HepG2 (cell line): ENCODE data around the gene UNC50. TPM values are rescaled to one million over a fixed set of nuclear protein-coding genes. Genes with fewer than 3 reads are reported as not detected.

ENCODE experiments used
- ATAC-seq: fragments of 200-7000 bp; cut with Tn5 transposase; 3 replicates; pipeline ENCODE4 v1.9.1; 2020; ENCODE audit warnings: mild to moderate bottlenecking, moderate library complexity
- BruUV-seq: library from RNA; stranded (reverse); fragments of 400-500 nt; replicated peaks from 2 replicates; lab custom pipeline; 2021; lab: Mats Ljungman, UMichigan
- CTCF ChIA-PET: fragments of 300-600 bp; formaldehyde crosslinking; extraction: SDS; loops from one replicate; lab custom pipeline; 2021; ENCODE audit warnings: low total read pairs, inconsistent platforms, low intra/inter-chr PET ratio; lab: Yijun Ruan, JAX
- POLR2A ChIA-PET: fragments of 350-600 bp; sonication (Branson Sonifier 250); formaldehyde crosslinking; loops from one replicate; lab custom pipeline; 2020; ENCODE audit warnings: antibody characterized with exemption, inconsistent platforms; lab: Yijun Ruan, JAX
- DNase-seq: peaks from one replicate; pipeline ENCODE4 v3.0.0-alpha.2; 2015; ENCODE audit warnings: low spot score
- FAIRE-seq: peaks from 3 replicates; lab custom pipeline; 2011; peaks lifted over from hg19 to GRCh38; lab: Jason Lieb, UNC
- H2AFZ ChIP-seq: one replicate; pipeline ENCODE4 v1.6.1; 2011; ENCODE audit warnings: low read length, inconsistent platforms
- H3K27ac ChIP-seq: fragments of 300-600 bp; 3 replicates; pipeline ENCODE4 v1.8.0; 2011; ENCODE audit warnings: mixed run types, mild to moderate bottlenecking, mixed read lengths, low read length, inconsistent platforms; ENCODE audit not compliant: insufficient read depth; ENCODE audit errors: extremely low read length
- H3K27me3 ChIP-seq, 2 experiments: fragments of 200-600 bp in 1 of 2; 2 replicates in 1 of 2; 3 replicates in 1 of 2; pipeline versions ENCODE4 v1.6.0 to v1.8.0; 2011; ENCODE audit warnings: low read length in 2 of 2, mild to moderate bottlenecking in 2 of 2, moderate library complexity in 2 of 2, inconsistent platforms in 1 of 2; ENCODE audit not compliant: insufficient read depth in 2 of 2, control insufficient read depth in 1 of 2
- H3K36me3 ChIP-seq, 2 experiments: fragments of 200-600 bp in 1 of 2; replicated peaks in 1 of 2; 2 replicates in 1 of 2; 3 replicates in 1 of 2; pipeline versions ENCODE4 v1.5.1 to v1.8.0; 2011; ENCODE audit warnings: low read length in 2 of 2, inconsistent platforms in 1 of 2; ENCODE audit not compliant: insufficient read depth in 2 of 2, control insufficient read depth in 1 of 2
- H3K4me1 ChIP-seq: 2 replicates; pipeline ENCODE4 v1.5.1; 2012; ENCODE audit warnings: low read length, inconsistent platforms; ENCODE audit not compliant: insufficient read depth
- H3K4me2 ChIP-seq: 2 replicates; pipeline ENCODE4 v1.6.0; 2011; ENCODE audit warnings: low read depth, low read length, inconsistent platforms
- H3K4me3 ChIP-seq, 3 experiments: fragments of 200-600 bp in 1 of 3; sonication (generic), shearing (Covaris generic) in 1 of 3; replicated peaks in 1 of 3; 2 replicates each; pipeline ENCODE4 v1.5.1; 2011 to 2016; ENCODE audit warnings: low read length in 3 of 3, inconsistent platforms in 2 of 3, low read depth in 2 of 3, mild to moderate bottlenecking in 2 of 3, control low read depth in 1 of 3, mixed read lengths in 1 of 3; ENCODE audit not compliant: insufficient read depth in 1 of 3
- H3K79me2 ChIP-seq: one replicate; pipeline ENCODE4 v1.6.1; 2011; ENCODE audit warnings: low read length, inconsistent platforms; ENCODE audit not compliant: insufficient read depth
- H3K9ac ChIP-seq: 2 replicates; pipeline ENCODE4 v1.6.0; 2011; ENCODE audit warnings: mild to moderate bottlenecking, low read depth, low read length, inconsistent platforms; ENCODE audit not compliant: insufficient read depth
- H3K9me3 ChIP-seq: 2 replicates; pipeline ENCODE4 v1.5.1; 2012; ENCODE audit warnings: mild to moderate bottlenecking, low read length
- H4K20me1 ChIP-seq: 2 replicates; pipeline ENCODE4 v1.6.0; 2011; ENCODE audit warnings: inconsistent platforms, mild to moderate bottlenecking, low read length, moderate library complexity; ENCODE audit not compliant: insufficient read depth
- CERS6 ChIP-seq: sonication (generic); formaldehyde crosslinking; IDR thresholded peaks from 2 replicates; pipeline ENCODE4 v1.5.0; 2020; ENCODE audit warnings: missing genetic modification reagents
- DBP ChIP-seq: sonication (generic); formaldehyde crosslinking; IDR thresholded peaks from 2 replicates; pipeline ENCODE4 v1.4.0; 2020; ENCODE audit warnings: missing genetic modification reagents; ENCODE audit errors: not compliant biosample characterization
- HMGXB3 ChIP-seq: sonication (generic); formaldehyde crosslinking; IDR thresholded peaks from 2 replicates; pipeline ENCODE4 v1.4.0; 2020; ENCODE audit warnings: missing genetic modification reagents, borderline replicate concordance
- IKZF1 ChIP-seq: fragments of 450-650 bp; IDR thresholded peaks from 2 replicates; pipeline ENCODE4 v1.7.1; 2016
- JUNB ChIP-seq: sonication (generic); formaldehyde crosslinking; IDR thresholded peaks from 2 replicates; pipeline ENCODE4 v1.8.0; 2022; ENCODE audit warnings: missing genetic modification reagents, mild to moderate bottlenecking, borderline replicate concordance
- MIER2 ChIP-seq: IDR thresholded peaks from 2 replicates; pipeline ENCODE4 v1.6.1; 2016; ENCODE audit warnings: missing biosample characterization, missing genetic modification reagents
- NFIB ChIP-seq: sonication (generic); formaldehyde crosslinking; IDR thresholded peaks from 2 replicates; pipeline ENCODE4 v1.9.0; 2021; ENCODE audit warnings: missing genetic modification reagents, mild to moderate bottlenecking, borderline replicate concordance
- PLSCR1 ChIP-seq: sonication (generic); formaldehyde crosslinking; IDR thresholded peaks from 2 replicates; pipeline ENCODE4 v1.5.0; 2020; ENCODE audit warnings: missing genetic modification reagents, mild to moderate bottlenecking, borderline replicate concordance
- RFXANK ChIP-seq: IDR thresholded peaks from 2 replicates; pipeline ENCODE4 v1.6.1; 2016
- SP1 ChIP-seq, 2 experiments: fragments of 450-650 bp in 1 of 2; sonication (generic) in 1 of 2; formaldehyde crosslinking in 1 of 2; IDR thresholded peaks; 2 replicates each; pipeline versions ENCODE4 v1.4.0 to v1.6.1; 2016 to 2020; ENCODE audit warnings: missing genetic modification reagents in 1 of 2
- ZGPAT ChIP-seq: IDR thresholded peaks from 2 replicates; pipeline ENCODE4 v1.6.1; 2016; ENCODE audit warnings: mild to moderate bottlenecking
- ZNF879 ChIP-seq: sonication (generic); formaldehyde crosslinking; IDR thresholded peaks from 2 replicates; pipeline ENCODE4 v1.8.1; 2023; ENCODE audit warnings: missing genetic modification reagents
- ZSCAN21 ChIP-seq: sonication (generic); formaldehyde crosslinking; IDR thresholded peaks from 2 replicates; pipeline ENCODE4 v1.8.0; 2022; ENCODE audit warnings: mild to moderate bottlenecking, missing genetic modification reagents, moderate library complexity, borderline replicate concordance
- WGBS: methylation state at CpG from one replicate; pipeline ENCODE4 v1.1.6; 2017; ENCODE audit warnings: low lambda C conversion rate; 5-methylcytosine and 5-hydroxymethylcytosine counted together
- in situ Hi-C: cut with HindIII; loops from 2 replicates; pipeline ENCODE4 v1.10.0; 2017; ENCODE audit warnings: low pct_unique_long_range_greater_than_20kb; ENCODE audit not compliant: extremely low pct_ligation_motif_present
- intact Hi-C: fragments of 100-400 bp; cut with micrococcal nuclease; formaldehyde crosslinking; loops from one replicate; pipeline ENCODE4 v1.10.0; 2022; ENCODE audit not compliant: unreplicated experiment
- polyA plus RNA-seq, 8 experiments: library from polyadenylated mRNA; depleted of rRNA in 3 of 8; stranded (reverse) in 7 of 8; unstranded in 1 of 8; fragments of >200 nt; fragmentation: Illumina TruSeq in 4 of 8; extraction: Trizol in 4 of 8; gene quantifications; 2 replicates each; pipeline versions ENCODE4 v1.2.1 to v1.2.3, GENCODE V29; 2011 to 2016; ENCODE audit warnings: low read depth in 4 of 8, missing spikeins in 1 of 8, mixed read lengths in 1 of 8; ENCODE audit not compliant: insufficient read depth in 1 of 8
- total RNA-seq, 5 experiments: library from RNA; depleted of rRNA; stranded (reverse); fragments of >200 nt; fragmentation: Illumina TruSeq; extraction: Trizol; gene quantifications; 2 replicates each; pipeline ENCODE4 v1.2.3, GENCODE V29; 2016; ENCODE audit warnings: low read depth in 1 of 5

The UNC50 gene
- total and polyA plus RNA-seq, 2 of the 13 experiments (the other 11 are each of a cell fraction or from before 2014, with no cell fraction given), result 92.6 to 95.6 TPM

GRCh38 chr2:98604547-98604946 lies 3.8 kb upstream of the UNC50 start (continued):
- TF ChIP-seq PLSCR1 (CRISPR knock-in tag) (no peak), ZGPAT (CRISPR knock-in tag) (no peak)

GRCh38 chr2:98605076-98605475 lies 3.3 kb upstream of the UNC50 start:
- peaks cover 26% of the 10 kb centered on the region for H3K4me1 ChIP-seq
- no TSS peak for BruUV-seq
- H3K36me3 ChIP-seq, result peaks cover 5 to 22% of the 10 kb centered on the region in 2 experiments
- FAIRE-seq (no peak), ATAC-seq (no peak), DNase-seq (no peak)
- no peak overlapping the region for H3K27ac ChIP-seq
- no peak overlapping the region for H3K4me3 ChIP-seq
- intact Hi-C loops, result loop anchor here (5.0 to 10.0 kb wide), 2 partner anchors 160 to 732 kb away; partner anchors contain the start of genes EIF5B, INPP4A and TXNDC9
- H3K9ac ChIP-seq, result no peak overlapping the region
- H2AFZ ChIP-seq, result no peak overlapping the region
- no peaks in the 10 kb centered on the region for H3K9me3 ChIP-seq
- peaks cover 4% of the 10 kb centered on the region for H4K20me1 ChIP-seq
- TF ChIP-seq DBP (CRISPR knock-in tag), result no peak
- TF ChIP-seq MIER2, result no peak
- TF ChIP-seq ZNF879 (CRISPR knock-in tag), result no peak
- no peak for TF ChIP-seq IKZF1
- TF ChIP-seq CERS6 (CRISPR knock-in tag), result no peak
- no peak for TF ChIP-seq HMGXB3 (CRISPR knock-in tag)
- TF ChIP-seq RFXANK (CRISPR knock-in tag), result no peak
- no peak for TF ChIP-seq NFIB
- TF ChIP-seq SP1 (IDR thresholded peaks at IDR 0.05), result no peak
- no peak for TF ChIP-seq SP1 (CRISPR knock-in tag; IDR thresholded peaks at IDR 0.05)
- TF ChIP-seq JUNB, result no peak
- TF ChIP-seq ZSCAN21, result no peak
- H3K79me2 ChIP-seq, result peaks cover 55% of the 10 kb centered on the region
- 92% methylated on average over 3 of the region's 3 CpGs for WGBS
- POLR2A ChIA-PET, result interaction anchor here (2.2 kb wide), 1 partner anchor 21 kb away, joined by 5 read pairs; no protein-coding TSS in a partner anchor
- CTCF ChIA-PET, result no interaction called here
- H3K27me3 ChIP-seq, result no peaks in the 10 kb centered on the region; a peak in 1 of 5 replicates
- in situ Hi-C loops, result no loop called here
- H3K4me2 ChIP-seq, result no peak overlapping the region
